ENCODE data around the gene FXYD5. TPM values are rescaled to one million over a fixed set of nuclear protein-coding genes. Genes with fewer than 3 reads are reported as not detected.
A peak's percentile ranks its signal among the peaks of the same experiment; 100 is the strongest.

The FXYD5 gene
- total RNA-seq, 1 experiment from 2014 or later: 123 TPM

GRCh38 chr19:35125749-35126623 is 28.5 kb upstream of the FXYD5 start:
- H3K4me3 ChIP-seq (replicated peaks in 1 of 2; ENCODE audit: low read depth in 1 of 2, low read length in 2 of 2): no peak overlapping the region
- ATAC-seq (no peak), DNase-seq (ENCODE audit: low read depth, low spot score) (no peak)
- RAD21 ChIA-PET (ENCODE audit: low non-redundant PET in 1 of 2, low total read pairs in 2 of 2, uncharacterized antibody in 2 of 2, unreplicated experiment in 2 of 2): no interaction called here
- CTCF ChIA-PET: interaction anchor here (1.3 to 1.9 kb wide), 2 partner anchors 9 to 16 kb away, joined by 3 to 10 read pairs; partner anchors contain the start of genes FXYD7 and LGI4
- H3K4me1 ChIP-seq (ENCODE audit: control insufficient read depth in 1 of 2, insufficient read depth in 2 of 2, low read length in 2 of 2): peaks cover 18 to 36% of the 10 kb centered on the region in 2 experiments
- POLR2A ChIA-PET: no interaction called here
- no peaks in the 10 kb centered on the region for H3K9me2 ChIP-seq (ENCODE audit: insufficient read depth)
- H3K9ac ChIP-seq (ENCODE audit: low read length): no peak overlapping the region
- intact Hi-C loops (cut with micrococcal nuclease): no loop called here
- H3K27me3 ChIP-seq (ENCODE audit: insufficient read depth, low read length): no peaks in the 10 kb centered on the region
- no peaks in the 10 kb centered on the region for H3K36me3 ChIP-seq (ENCODE audit: control insufficient read depth in 1 of 2, insufficient read depth in 2 of 2, low read length in 2 of 2)
- 0 out of 2 replicates have a peak overlapping the region, but pooled peaks have one; percentile 87 for H3K4me2 ChIP-seq (ENCODE audit: low read length)
- no peak for TF ChIP-seq SIN3A (IDR thresholded peaks at IDR 0.05; ENCODE audit: low read depth)
- TF ChIP-seq POLR2AphosphoS5 (IDR thresholded peaks at IDR 0.05; ENCODE audit: low read depth, low read length): no peak
- no peak for TF ChIP-seq CTCF (IDR thresholded peaks at IDR 0.05 in 2 of 3, conservative IDR thresholded peaks at IDR 0.05 in 1 of 3; ENCODE audit: borderline replicate concordance in 1 of 3, insufficient read depth in 1 of 3, low read depth in 2 of 3, low read length in 2 of 3)
- TF ChIP-seq REST (IDR thresholded peaks at IDR 0.05; ENCODE audit: low read depth): no peak
- TF ChIP-seq MAX (IDR thresholded peaks at IDR 0.05): no peak
- no peak for TF ChIP-seq TCF7L2 (IDR thresholded peaks at IDR 0.05; ENCODE audit: borderline replicate concordance, extremely low read depth, insufficient read depth, insufficient read length)
- no peak for TF ChIP-seq ATF3 (IDR thresholded peaks at IDR 0.05)
- TF ChIP-seq JUND (IDR thresholded peaks at IDR 0.05): no peak
- no peak for TF ChIP-seq ELF1 (IDR thresholded peaks at IDR 0.05; ENCODE audit: borderline replicate concordance, low read depth)
- TF ChIP-seq SP1 (IDR thresholded peaks at IDR 0.05; ENCODE audit: low read depth): no peak
- TF ChIP-seq FOSL1 (IDR thresholded peaks at IDR 0.05; ENCODE audit: low read depth): no peak
- TF ChIP-seq CBX3 (IDR thresholded peaks at IDR 0.05; ENCODE audit: low read depth): no peak
- no peak for TF ChIP-seq SRF (IDR thresholded peaks at IDR 0.05; ENCODE audit: low read depth)
- H4K20me1 ChIP-seq (ENCODE audit: insufficient read depth): no peaks in the 10 kb centered on the region
- no TSS peak for BruUV-seq (replicated peaks)
- no peak overlapping the region for H3K27ac ChIP-seq (ENCODE audit: low read depth, low read length)
- no peaks in the 10 kb centered on the region for H3K9me3 ChIP-seq (ENCODE audit: control insufficient read depth in 1 of 2, insufficient read depth in 1 of 2, low read depth in 1 of 2, low read length in 2 of 2)
- H2AFZ ChIP-seq (ENCODE audit: low read depth, low read length, poor library complexity, severe bottlenecking): no peak overlapping the region
- H3K79me2 ChIP-seq (ENCODE audit: insufficient read depth, low read length): no peaks in the 10 kb centered on the region
